Spinal cord (tissue), 10 donors: ENCODE results near the gene ZNF574. TPM values are rescaled to one million over a fixed set of nuclear protein-coding genes. Genes with fewer than 3 reads are reported as not detected.

Experiments used
- DNase-seq, 6 donors: peaks; one replicate each; pipeline versions ENCODE4 v3.0.0 to v3.0.0-alpha.2; 2013 to 2015; ENCODE audit warnings: low spot score in 6 of 6, low read depth in 4 of 6
- H3K27ac ChIP-seq: one replicate; pipeline ENCODE4 v1.5.1; 2013; ENCODE audit warnings: low read depth, low read length, control low read depth
- H3K27me3 ChIP-seq: one replicate; pipeline ENCODE4 v1.6.1; 2013; ENCODE audit warnings: low read length; ENCODE audit not compliant: control insufficient read depth, insufficient read depth
- H3K36me3 ChIP-seq: one replicate; pipeline ENCODE4 v1.6.1; 2013; ENCODE audit warnings: low read length; ENCODE audit not compliant: control insufficient read depth, insufficient read depth
- H3K4me1 ChIP-seq: one replicate; pipeline ENCODE4 v1.6.1; 2013; ENCODE audit warnings: low read length; ENCODE audit not compliant: control insufficient read depth, insufficient read depth
- H3K4me3 ChIP-seq: one replicate; pipeline ENCODE4 v1.5.1; 2013; ENCODE audit warnings: low read depth, low read length, control low read depth
- H3K9me3 ChIP-seq: one replicate; pipeline ENCODE4 v1.6.1; 2013; ENCODE audit warnings: low read length; ENCODE audit not compliant: control insufficient read depth, insufficient read depth
- WGBS: methylation state at CpG from one replicate; pipeline ENCODE4 v1.1.5; 2013; ENCODE audit warnings: missing lambda C conversion rate; ENCODE audit not compliant: insufficient coverage; 5-methylcytosine and 5-hydroxymethylcytosine counted together
- polyA plus RNA-seq, 2 donors: library from polyadenylated mRNA; unstranded; fragments of 120-200 nt; gene quantifications; one replicate each; pipeline ENCODE4 v1.2.1, GENCODE V29; 2013; ENCODE audit not compliant: insufficient read length in 2 of 2
- total RNA-seq, 2 donors: library from RNA; depleted of rRNA in 1 of 2; stranded (reverse); fragments of 120-200 nt in 1 of 2; fragments of >200 nt in 1 of 2; gene quantifications; one replicate each; pipeline versions ENCODE4 v1.2.3 to v1.2.4, GENCODE V29; 2013 to 2014
- donor health status: healthy.

ZNF574 gene
- total and polyA plus RNA-seq, 4 donors: 7.6 to 19.4 (median 14.0) TPM

- Histone ChIP-seq H3K9me3 (no peaks in the 10 kb centered on the region), H3K4me3 (no peak overlapping the region), H3K4me1 (no peaks in the 10 kb centered on the region), H3K27ac (no peak overlapping the region), H3K27me3 (no peaks in the 10 kb centered on the region), H3K36me3 (peaks cover 27% of the 10 kb centered on the region)
- WGBS: 71% methylated on average over 16 of the region's 18 CpGs
- no peak for DNase-seq
Measured at GRCh38 chr19:42088471-42089190, 12.7 kb downstream of the ZNF574 start.

DNA sequence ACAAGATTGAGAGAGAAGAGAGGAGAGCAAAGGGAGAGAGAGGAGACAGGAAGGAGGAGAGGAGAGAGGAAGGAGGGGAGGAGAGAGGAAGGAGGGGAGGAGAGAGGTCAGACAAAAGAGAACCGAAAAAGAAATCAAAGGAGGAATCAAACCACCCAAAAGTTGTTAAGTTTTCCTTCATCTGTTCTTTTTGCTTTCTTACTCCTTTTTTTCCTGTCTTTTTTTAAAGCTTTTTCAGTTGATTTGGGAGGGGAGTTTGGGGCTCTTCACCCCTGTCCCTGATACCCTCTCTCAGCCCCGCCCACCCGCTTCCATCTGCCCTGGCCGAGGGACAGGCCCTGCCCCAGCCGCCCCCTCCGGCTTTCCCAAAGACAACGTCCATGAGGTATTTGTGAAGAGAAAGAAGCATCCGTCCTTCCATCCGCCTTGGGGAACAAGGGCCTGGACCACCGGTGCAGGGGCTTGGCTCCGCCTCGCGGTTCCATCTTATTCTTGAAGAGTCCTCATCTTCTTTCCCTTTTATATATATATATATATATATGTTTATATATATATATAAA, 13.3 kb downstream of the ZNF574 start:
- Histone ChIP-seq H3K4me1 (no peaks in the 10 kb centered on the region), H3K27me3 (no peaks in the 10 kb centered on the region), H3K4me3 (no peak overlapping the region), H3K27ac (no peak overlapping the region), H3K36me3 (peaks cover 29% of the 10 kb centered on the region), H3K9me3 (no peaks in the 10 kb centered on the region)
- no CpG with 5 or more reads among the region's 13 CpGs for WGBS
- no peak for DNase-seq

- Histone ChIP-seq H3K9me3 (no peaks in the 10 kb centered on the region), H3K27me3 (no peaks in the 10 kb centered on the region), H3K4me1 (no peaks in the 10 kb centered on the region), H3K27ac (no peak overlapping the region), H3K4me3 (no peak overlapping the region), H3K36me3 (peaks cover 29% of the 10 kb centered on the region)
- no peak for DNase-seq
- 91% methylated on average over 12 of the region's 13 CpGs for WGBS
Measured at GRCh38 chr19:42089772-42090171, 13.8 kb downstream of the ZNF574 start.

- peaks cover 2% of the 10 kb centered on the region for H3K27me3 ChIP-seq
- 59% methylated on average over 9 of the region's 9 CpGs for WGBS
- DNase-seq: peak in 1 of 6 donors; percentile 21
- peaks cover 38% of the 10 kb centered on the region for H3K36me3 ChIP-seq
- H3K27ac ChIP-seq: no peak overlapping the region
- H3K4me1 ChIP-seq: peaks cover 1% of the 10 kb centered on the region
- no peak overlapping the region for H3K4me3 ChIP-seq
- H3K9me3 ChIP-seq: no peaks in the 10 kb centered on the region
Measured at GRCh38 chr19:42090672-42091071, 14.7 kb downstream of the ZNF574 start.

GRCh38 chr19:42091300-42091699, 15.3 kb downstream of the ZNF574 start:
- peaks cover 3% of the 10 kb centered on the region for H3K27me3 ChIP-seq
- no peak overlapping the region for H3K27ac ChIP-seq
- H3K4me3 ChIP-seq: no peak overlapping the region
- peaks cover 7% of the 10 kb centered on the region for H3K4me1 ChIP-seq
- H3K9me3 ChIP-seq: no peaks in the 10 kb centered on the region
- H3K36me3 ChIP-seq: peaks cover 44% of the 10 kb centered on the region
- WGBS: 81% methylated on average over 10 of the region's 13 CpGs
- DNase-seq: no peak

DNA sequence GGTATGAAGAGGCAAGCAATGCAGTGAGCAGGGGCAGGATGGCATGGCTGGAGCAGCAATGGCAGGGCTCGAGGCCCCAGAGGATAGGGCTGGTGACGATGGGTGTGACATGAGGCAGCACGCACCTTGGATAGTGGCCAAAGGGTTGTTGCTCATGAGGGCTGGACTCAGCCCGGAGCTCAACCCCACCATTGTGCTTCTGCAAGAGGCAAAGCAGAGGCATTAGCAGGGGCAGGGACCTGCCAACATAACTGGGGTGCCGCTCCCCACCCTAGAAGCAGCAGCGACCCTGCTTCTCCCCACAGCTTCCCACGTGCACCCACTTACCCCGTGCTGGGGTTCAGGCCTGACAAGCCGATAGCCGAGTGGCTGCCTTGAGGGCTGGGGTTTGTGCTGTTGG, 15.8 kb downstream of the ZNF574 start:
- Histone ChIP-seq H3K9me3 (no peaks in the 10 kb centered on the region), H3K27ac (no peak overlapping the region), H3K27me3 (peaks cover 7% of the 10 kb centered on the region), H3K36me3 (peaks cover 44% of the 10 kb centered on the region), H3K4me1 (peaks cover 8% of the 10 kb centered on the region), H3K4me3 (no peak overlapping the region)
- DNase-seq: no peak
- WGBS: 31% methylated on average over 4 of the region's 10 CpGs

DNA sequence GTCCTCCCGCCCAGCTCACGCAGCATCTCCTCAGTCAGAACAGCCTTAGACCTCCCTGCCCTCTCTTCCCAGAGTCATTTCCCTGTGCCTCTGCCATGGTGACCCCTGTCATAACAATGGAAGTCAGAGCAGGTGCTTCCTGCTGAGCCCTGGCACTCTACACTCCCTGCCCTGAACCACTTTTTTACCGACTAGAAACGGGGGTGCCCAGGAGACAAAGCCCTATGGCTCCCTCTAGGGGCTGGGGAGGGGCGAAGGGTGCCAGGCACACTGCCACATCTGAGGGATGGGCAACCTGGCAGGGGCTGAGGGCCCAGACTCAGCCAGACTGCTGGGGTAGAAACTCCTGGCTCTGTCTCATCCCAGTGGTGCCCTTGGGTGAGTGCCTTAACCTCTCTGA, 16.4 kb downstream of the ZNF574 start:
- H3K36me3 ChIP-seq: peaks cover 44% of the 10 kb centered on the region
- H3K9me3 ChIP-seq: no peaks in the 10 kb centered on the region
- WGBS: 50% methylated on average over 5 of the region's 5 CpGs
- H3K4me1 ChIP-seq: peaks cover 8% of the 10 kb centered on the region
- no peak for DNase-seq
- peaks cover 7% of the 10 kb centered on the region for H3K27me3 ChIP-seq
- no peak overlapping the region for H3K27ac ChIP-seq
- no peak overlapping the region for H3K4me3 ChIP-seq

DNA sequence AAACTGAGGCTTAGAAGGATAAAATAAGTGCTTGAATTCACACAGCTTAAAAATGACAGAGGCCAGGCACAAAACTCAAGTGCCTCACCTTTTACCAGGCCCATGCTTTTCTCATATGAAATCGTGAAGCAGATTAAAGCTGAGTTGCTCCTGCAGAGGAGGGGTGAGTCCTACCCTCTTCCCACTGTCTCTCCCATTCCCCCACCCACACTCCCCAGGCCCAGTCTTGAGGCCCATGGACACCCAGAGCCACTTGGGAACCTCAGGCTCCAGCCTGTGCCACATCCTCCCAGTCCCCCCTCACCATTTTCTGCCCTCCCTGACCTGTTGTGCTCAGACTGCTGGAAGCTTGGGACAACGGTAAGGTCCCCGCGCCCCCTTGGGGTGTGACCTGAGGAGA, 17.5 kb downstream of the ZNF574 start:
- Histone ChIP-seq H3K9me3 (no peaks in the 10 kb centered on the region), H3K27me3 (peaks cover 7% of the 10 kb centered on the region), H3K4me3 (no peak overlapping the region), H3K27ac (no peak overlapping the region), H3K36me3 (peaks cover 44% of the 10 kb centered on the region), H3K4me1 (peaks cover 8% of the 10 kb centered on the region)
- no peak for DNase-seq
- 60% methylated on average over 1 of the region's 4 CpGs for WGBS

- Histone ChIP-seq H3K9me3 (no peaks in the 10 kb centered on the region), H3K4me1 (peaks cover 8% of the 10 kb centered on the region), H3K36me3 (peaks cover 43% of the 10 kb centered on the region), H3K27ac (no peak overlapping the region), H3K4me3 (no peak overlapping the region), H3K27me3 (peaks cover 7% of the 10 kb centered on the region)
- 48% methylated on average over 4 of the region's 4 CpGs for WGBS
- no peak for DNase-seq
Measured at GRCh38 chr19:42093926-42094325, 18.0 kb downstream of the ZNF574 start.
